ENCODE results near the gene AEBP1.

AEBP1 gene

DNA sequence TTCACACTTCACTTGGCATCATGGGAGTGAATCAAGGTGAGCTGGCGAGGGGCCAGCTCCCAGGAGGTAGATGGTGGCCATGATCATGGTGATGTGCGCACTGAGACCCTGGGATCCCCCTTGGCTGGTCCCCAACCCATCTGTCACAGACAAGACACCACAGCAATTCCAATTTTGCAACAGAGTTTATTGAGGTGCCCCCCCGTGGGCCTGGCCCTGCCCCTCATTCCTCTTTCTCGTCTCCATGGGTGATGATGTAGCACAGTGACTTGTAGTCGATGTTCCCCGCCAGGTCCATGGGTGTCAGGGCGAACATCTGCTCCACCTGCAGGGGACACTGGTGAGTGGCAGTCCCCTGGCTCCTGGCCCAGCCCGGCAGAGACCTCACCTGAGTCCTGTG lies 34.6 kb downstream of the AEBP1 start:
- Histone ChIP-seq H3K79me2 (ENCODE audit: control insufficient read depth, insufficient read depth, low read length, unreplicated experiment) (no peaks in the 10 kb centered on the region), H2AFZ (ENCODE audit: low read length, unreplicated experiment) (no peak overlapping the region), H3K4me1 (ENCODE audit: control insufficient read depth, insufficient read depth, low read length, unreplicated experiment) (no peaks in the 10 kb centered on the region), H3K27ac (ENCODE audit: low read depth, low read length) (no peak overlapping the region), H3K36me3 (ENCODE audit: insufficient read depth, low read length) (no peaks in the 10 kb centered on the region), H3K4me3 (ENCODE audit: low read depth, low read length) (no peak overlapping the region), H3K27me3 (ENCODE audit: insufficient read depth, low read length) (no peaks in the 10 kb centered on the region)

DNA sequence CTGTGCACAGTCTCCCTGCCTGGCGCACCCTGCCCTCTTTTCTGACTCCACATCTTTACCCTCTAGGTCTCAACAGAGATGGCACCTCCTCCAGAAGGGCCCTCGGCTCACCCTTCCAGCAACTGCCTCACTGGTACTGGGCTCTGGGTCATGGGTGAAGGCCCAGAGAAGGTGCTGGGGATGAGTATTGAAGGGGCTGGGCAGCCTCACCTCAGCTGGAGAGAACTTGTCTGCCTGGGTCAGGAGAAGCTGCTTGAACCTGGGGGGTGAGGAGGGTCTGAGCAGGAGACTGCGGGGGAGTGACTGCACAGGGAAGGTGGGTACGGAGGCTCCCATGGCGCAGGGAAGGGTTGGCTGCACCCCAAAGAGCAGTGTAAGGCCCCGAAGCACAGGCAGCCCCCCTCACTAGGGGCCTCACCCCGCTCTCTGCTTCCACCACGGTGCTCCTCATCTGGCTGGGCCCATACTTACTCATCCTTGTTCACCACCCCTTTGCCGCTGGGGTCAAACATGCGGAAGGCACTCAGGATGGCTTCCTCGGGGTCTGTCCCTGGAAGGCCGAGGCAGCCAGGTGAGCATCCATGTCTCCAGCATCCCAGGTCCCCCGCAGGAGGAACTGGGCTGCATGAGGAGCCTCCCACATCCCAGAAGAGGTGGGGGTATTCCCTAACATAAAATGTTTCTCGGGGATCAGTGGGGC lies 35.3 kb downstream of the AEBP1 start:
- H3K27me3 ChIP-seq (ENCODE audit: insufficient read depth, low read length) = no peaks in the 10 kb centered on the region
- H2AFZ ChIP-seq (ENCODE audit: low read length, unreplicated experiment) = no peak overlapping the region
- H3K27ac ChIP-seq (ENCODE audit: low read depth, low read length) = no peak overlapping the region
- H3K79me2 ChIP-seq (ENCODE audit: control insufficient read depth, insufficient read depth, low read length, unreplicated experiment) = no peaks in the 10 kb centered on the region
- no peaks in the 10 kb centered on the region for H3K36me3 ChIP-seq (ENCODE audit: insufficient read depth, low read length)
- H3K4me1 ChIP-seq (ENCODE audit: control insufficient read depth, insufficient read depth, low read length, unreplicated experiment) = no peaks in the 10 kb centered on the region
- no peak overlapping the region for H3K4me3 ChIP-seq (ENCODE audit: low read depth, low read length)

- Histone ChIP-seq H3K4me1 (ENCODE audit: control insufficient read depth, insufficient read depth, low read length, unreplicated experiment) (no peaks in the 10 kb centered on the region), H3K4me3 (ENCODE audit: low read depth, low read length) (no peak overlapping the region), H3K27ac (ENCODE audit: low read depth, low read length) (no peak overlapping the region), H3K36me3 (ENCODE audit: insufficient read depth, low read length) (no peaks in the 10 kb centered on the region), H2AFZ (ENCODE audit: low read length, unreplicated experiment) (no peak overlapping the region), H3K79me2 (ENCODE audit: control insufficient read depth, insufficient read depth, low read length, unreplicated experiment) (no peaks in the 10 kb centered on the region), H3K27me3 (ENCODE audit: insufficient read depth, low read length) (peaks cover 3% of the 10 kb centered on the region; the same call in 1 of the 2 replicates)
These were observed 36.2 kb downstream of the AEBP1 start for GRCh38 chr7:44140341-44140740.

DNA sequence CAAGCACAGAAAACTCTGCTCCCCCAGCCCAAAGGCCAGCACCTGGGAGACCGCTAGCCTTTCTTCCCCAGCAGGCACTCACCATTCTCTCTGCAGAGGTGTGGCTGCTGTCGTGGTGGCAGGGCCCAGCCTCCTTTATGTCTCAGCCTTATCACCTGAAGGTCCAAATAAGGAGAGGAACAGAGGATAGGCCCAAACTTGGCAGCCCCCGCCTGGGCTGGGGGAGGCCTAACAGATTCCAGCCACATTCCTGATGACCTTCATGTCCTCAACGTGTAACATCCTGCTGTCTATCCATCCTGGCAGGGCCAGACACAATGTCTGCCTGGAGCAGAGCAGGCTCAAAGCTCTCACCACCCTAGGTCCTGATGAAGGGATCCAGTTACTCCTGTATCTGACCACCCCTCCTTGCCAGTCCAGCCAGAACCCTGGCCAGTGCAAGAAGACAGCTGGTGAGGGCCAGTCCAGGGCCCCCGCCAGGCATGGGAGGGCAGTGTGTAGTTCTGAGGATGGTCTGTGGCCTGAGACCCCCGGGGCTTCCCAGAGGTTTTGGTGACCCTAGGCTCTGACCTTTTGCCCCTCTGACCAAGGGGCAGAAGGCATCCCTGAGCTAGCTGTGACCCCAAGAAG lies 37.2 kb downstream of the AEBP1 start, which contains the start of gene MYL7:
Gene MYL7, minus strand, starts transcription at position 112 of the 630 bp plus-strand sequence. Its CDS starts 27 bp downstream, at position 85.
- Histone ChIP-seq H3K4me3 (ENCODE audit: low read depth, low read length) (no peak within 1 kb of the TSS), H3K27me3 (ENCODE audit: insufficient read depth, low read length) (peaks cover 5% of the 10 kb centered on the region; the same call in 1 of the 2 replicates), H3K79me2 (ENCODE audit: control insufficient read depth, insufficient read depth, low read length, unreplicated experiment) (no peaks in the 10 kb centered on the region), H3K27ac (ENCODE audit: low read depth, low read length) (no peak within 1 kb of the TSS), H3K4me1 (ENCODE audit: control insufficient read depth, insufficient read depth, low read length, unreplicated experiment) (no peaks in the 10 kb centered on the region), H3K36me3 (ENCODE audit: insufficient read depth, low read length) (no peaks in the 10 kb centered on the region), H2AFZ (ENCODE audit: low read length, unreplicated experiment) (no peak within 1 kb of the TSS)

DNA sequence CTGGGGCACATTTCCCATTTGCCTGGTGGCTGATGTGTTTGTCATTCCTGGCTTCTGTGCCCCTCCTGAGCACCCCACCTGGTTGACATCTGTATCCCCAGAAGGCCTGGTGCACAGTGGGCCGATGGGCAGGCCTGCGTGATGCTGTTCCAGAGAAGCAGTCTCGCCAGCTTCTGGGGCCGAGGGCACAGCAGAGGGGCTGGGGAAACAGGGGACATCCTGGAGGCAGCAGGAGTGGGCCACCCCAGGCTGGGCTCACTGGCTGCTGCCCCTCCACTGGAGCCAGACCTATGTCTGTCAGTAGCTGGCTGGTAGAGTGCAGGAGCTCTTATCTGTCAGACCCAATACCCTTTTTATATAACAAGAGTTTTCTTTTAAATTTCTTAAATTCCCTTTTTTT lies 37.9 kb downstream of the AEBP1 start:
- no peaks in the 10 kb centered on the region for H3K36me3 ChIP-seq (ENCODE audit: insufficient read depth, low read length)
- no peaks in the 10 kb centered on the region for H3K79me2 ChIP-seq (ENCODE audit: control insufficient read depth, insufficient read depth, low read length, unreplicated experiment)
- H3K27me3 ChIP-seq (ENCODE audit: insufficient read depth, low read length) = peaks cover 5% of the 10 kb centered on the region; the same call in 1 of the 2 replicates
- H3K4me3 ChIP-seq (ENCODE audit: low read depth, low read length) = no peak overlapping the region
- H3K4me1 ChIP-seq (ENCODE audit: control insufficient read depth, insufficient read depth, low read length, unreplicated experiment) = no peaks in the 10 kb centered on the region
- H2AFZ ChIP-seq (ENCODE audit: low read length, unreplicated experiment) = no peak overlapping the region
- no peak overlapping the region for H3K27ac ChIP-seq (ENCODE audit: low read depth, low read length)

DNA sequence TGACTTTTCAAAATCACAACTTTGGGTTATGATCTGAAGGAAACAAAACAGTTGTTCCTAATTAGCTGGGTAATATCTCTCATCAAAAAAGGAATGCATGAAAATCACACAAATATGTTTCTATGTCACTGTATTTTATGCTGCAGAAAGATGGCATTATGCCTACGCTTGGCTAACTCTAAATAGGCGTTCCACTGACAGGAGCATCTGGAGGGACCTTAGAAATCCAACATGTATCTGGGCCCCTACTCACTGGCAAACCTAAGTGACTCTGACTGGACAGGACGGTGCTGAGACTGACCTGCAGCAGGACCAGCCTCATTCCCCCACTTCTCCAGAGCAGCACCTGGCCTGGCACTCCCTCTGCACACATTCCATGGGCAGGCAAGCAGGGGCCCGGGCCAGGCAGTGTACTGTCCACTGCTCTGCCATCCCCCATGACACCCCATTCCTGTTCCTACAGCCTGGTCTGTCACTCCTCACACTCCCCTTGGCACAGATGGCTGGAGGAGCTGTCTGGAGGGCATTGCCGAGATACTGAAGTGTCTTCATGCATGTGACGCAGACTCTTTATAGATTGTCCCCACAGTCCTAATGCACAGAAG lies 39.6 kb downstream of the AEBP1 start:
- Histone ChIP-seq H3K4me3 (ENCODE audit: low read depth, low read length) (no peak overlapping the region), H3K27me3 (ENCODE audit: insufficient read depth, low read length) (peaks cover 5% of the 10 kb centered on the region; the same call in 1 of the 2 replicates), H3K36me3 (ENCODE audit: insufficient read depth, low read length) (no peaks in the 10 kb centered on the region), H2AFZ (ENCODE audit: low read length, unreplicated experiment) (no peak overlapping the region), H3K79me2 (ENCODE audit: control insufficient read depth, insufficient read depth, low read length, unreplicated experiment) (no peaks in the 10 kb centered on the region), H3K4me1 (ENCODE audit: control insufficient read depth, insufficient read depth, low read length, unreplicated experiment) (no peaks in the 10 kb centered on the region), H3K27ac (ENCODE audit: low read depth, low read length) (no peak overlapping the region)

- no peaks in the 10 kb centered on the region for H3K4me1 ChIP-seq (ENCODE audit: control insufficient read depth, insufficient read depth, low read length, unreplicated experiment)
- H3K27ac ChIP-seq (ENCODE audit: low read depth, low read length) = no peak overlapping the region
- peaks cover 5% of the 10 kb centered on the region; the same call in 1 of the 2 replicates for H3K27me3 ChIP-seq (ENCODE audit: insufficient read depth, low read length)
- no peak overlapping the region for H2AFZ ChIP-seq (ENCODE audit: low read length, unreplicated experiment)
- no peak overlapping the region for H3K4me3 ChIP-seq (ENCODE audit: low read depth, low read length)
- no peaks in the 10 kb centered on the region for H3K36me3 ChIP-seq (ENCODE audit: insufficient read depth, low read length)
- H3K79me2 ChIP-seq (ENCODE audit: control insufficient read depth, insufficient read depth, low read length, unreplicated experiment) = no peaks in the 10 kb centered on the region
These were observed 40.4 kb downstream of the AEBP1 start for GRCh38 chr7:44144426-44144967.

GRCh38 chr7:44144968-44145478 lies 40.9 kb downstream of the AEBP1 start:
- Histone ChIP-seq H3K4me3 (ENCODE audit: low read depth, low read length) (peak overlapping the region; percentile 82), H3K79me2 (ENCODE audit: control insufficient read depth, insufficient read depth, low read length, unreplicated experiment) (no peaks in the 10 kb centered on the region), H2AFZ (ENCODE audit: low read length, unreplicated experiment) (no peak overlapping the region), H3K27me3 (ENCODE audit: insufficient read depth, low read length) (peaks cover 5% of the 10 kb centered on the region; the same call in 1 of the 2 replicates), H3K36me3 (ENCODE audit: insufficient read depth, low read length) (no peaks in the 10 kb centered on the region), H3K4me1 (ENCODE audit: control insufficient read depth, insufficient read depth, low read length, unreplicated experiment) (no peaks in the 10 kb centered on the region), H3K27ac (ENCODE audit: low read depth, low read length) (no peak overlapping the region)

- H3K36me3 ChIP-seq (ENCODE audit: insufficient read depth, low read length) = no peaks in the 10 kb centered on the region
- no peaks in the 10 kb centered on the region for H3K4me1 ChIP-seq (ENCODE audit: control insufficient read depth, insufficient read depth, low read length, unreplicated experiment)
- peak overlapping the region; percentile 82 for H3K4me3 ChIP-seq (ENCODE audit: low read depth, low read length)
- peaks cover 5% of the 10 kb centered on the region; the same call in 1 of the 2 replicates for H3K27me3 ChIP-seq (ENCODE audit: insufficient read depth, low read length)
- no peaks in the 10 kb centered on the region for H3K79me2 ChIP-seq (ENCODE audit: control insufficient read depth, insufficient read depth, low read length, unreplicated experiment)
- H2AFZ ChIP-seq (ENCODE audit: low read length, unreplicated experiment) = peak overlapping the region; percentile 78
- H3K27ac ChIP-seq (ENCODE audit: low read depth, low read length) = no peak overlapping the region
These were observed 41.4 kb downstream of the AEBP1 start for GRCh38 chr7:44145479-44145968.
